GM12892 (cell line): ENCODE results near the gene FHAD1.
A peak's percentile ranks its signal among the peaks of the same experiment; 100 is the strongest.
"Not testable (repeated sequence)": the region's sequence is repeated elsewhere in the genome, so short reads cannot be mapped to it uniquely, and the experiment has no call there.

Source experiments
- DNase-seq: peaks from one replicate; pipeline ENCODE4 v3.0.0; 2011; ENCODE audit not compliant: insufficient read length
- FAIRE-seq: peaks from 2 replicates; lab custom pipeline; 2011; peaks lifted over from hg19 to GRCh38; lab: Jason Lieb, UNC
- POLR2A ChIP-seq: IDR thresholded peaks from 2 replicates; pipeline ENCODE4 v1.6.1; 2011; ENCODE audit warnings: low read depth, low read length, control low read depth
- POLR2AphosphoS5 ChIP-seq: IDR thresholded peaks from 2 replicates; pipeline ENCODE4 v1.6.1; 2011; ENCODE audit warnings: low read depth, low read length, control low read depth
- TAF1 ChIP-seq: IDR thresholded peaks from 2 replicates; pipeline ENCODE4 v1.6.1; 2011; ENCODE audit warnings: low read depth, mild to moderate bottlenecking, control low read depth, low read length, borderline replicate concordance

FHAD1 gene

GRCh38 chr1:15384301-15384901, 137.4 kb downstream of the FHAD1 start:
- FAIRE-seq = peak; percentile 86
- peak; percentile 54 for DNase-seq
- peak; percentile 44; the same call in 1 of the 2 replicates for TF ChIP-seq TAF1
- TF ChIP-seq POLR2A = no peak

DNA sequence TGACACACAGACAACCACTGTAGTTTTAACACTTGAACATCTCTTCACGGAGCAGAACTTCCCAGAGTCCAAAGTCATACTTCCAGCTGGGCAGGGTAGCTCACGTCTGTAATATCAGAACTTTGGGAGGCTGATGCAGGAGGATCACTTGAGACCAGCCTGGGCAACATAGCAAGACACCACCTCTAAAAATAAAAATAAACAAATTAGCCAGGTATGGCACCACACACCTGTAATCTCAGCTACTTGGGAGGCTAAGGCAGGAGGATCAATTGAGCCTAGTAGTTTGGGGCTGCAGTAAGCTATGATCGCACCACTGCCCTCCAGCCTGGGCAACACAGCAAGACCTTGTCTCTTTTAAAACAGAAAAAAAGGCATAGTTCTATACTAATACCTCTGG, 138.4 kb downstream of the FHAD1 start:
- FAIRE-seq (peak; percentile 57), DNase-seq (no peak)
- TF ChIP-seq POLR2AphosphoS5 (no peak), POLR2A (no peak), TAF1 (no peak)

DNA sequence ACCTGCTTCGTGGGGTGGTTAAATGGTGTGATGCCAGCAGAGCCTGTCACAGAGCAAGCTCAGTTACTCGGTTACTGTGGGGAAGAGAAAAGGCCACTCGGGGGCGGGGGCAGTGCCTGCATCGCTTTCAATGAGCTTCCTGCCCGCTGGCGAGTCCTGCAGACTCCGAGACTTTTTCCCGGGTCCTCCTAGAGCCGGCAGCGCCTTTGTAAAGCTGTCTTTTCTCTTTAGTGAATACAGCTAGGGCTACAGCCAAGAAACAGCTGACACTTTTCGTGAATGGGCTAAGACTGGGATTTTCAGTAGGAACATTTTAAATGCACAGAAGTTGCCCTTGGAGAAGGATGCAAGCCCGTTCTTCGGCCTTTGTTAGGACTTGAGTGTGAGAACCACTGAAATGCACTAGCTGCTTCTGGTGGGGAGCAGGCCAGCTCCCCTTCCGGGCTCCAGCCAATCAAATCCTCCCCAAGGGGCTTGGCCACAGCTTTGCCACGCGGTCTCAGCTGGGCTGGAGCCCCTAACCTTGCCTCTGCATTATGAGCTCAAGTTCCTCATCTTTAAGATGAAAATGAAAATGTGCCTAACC, 139.2 kb downstream of the FHAD1 start:
- peak; percentile 44 for FAIRE-seq
- TF ChIP-seq POLR2A (no peak), TAF1 (no peak), POLR2AphosphoS5 (no peak)
- DNase-seq = no peak

DNA sequence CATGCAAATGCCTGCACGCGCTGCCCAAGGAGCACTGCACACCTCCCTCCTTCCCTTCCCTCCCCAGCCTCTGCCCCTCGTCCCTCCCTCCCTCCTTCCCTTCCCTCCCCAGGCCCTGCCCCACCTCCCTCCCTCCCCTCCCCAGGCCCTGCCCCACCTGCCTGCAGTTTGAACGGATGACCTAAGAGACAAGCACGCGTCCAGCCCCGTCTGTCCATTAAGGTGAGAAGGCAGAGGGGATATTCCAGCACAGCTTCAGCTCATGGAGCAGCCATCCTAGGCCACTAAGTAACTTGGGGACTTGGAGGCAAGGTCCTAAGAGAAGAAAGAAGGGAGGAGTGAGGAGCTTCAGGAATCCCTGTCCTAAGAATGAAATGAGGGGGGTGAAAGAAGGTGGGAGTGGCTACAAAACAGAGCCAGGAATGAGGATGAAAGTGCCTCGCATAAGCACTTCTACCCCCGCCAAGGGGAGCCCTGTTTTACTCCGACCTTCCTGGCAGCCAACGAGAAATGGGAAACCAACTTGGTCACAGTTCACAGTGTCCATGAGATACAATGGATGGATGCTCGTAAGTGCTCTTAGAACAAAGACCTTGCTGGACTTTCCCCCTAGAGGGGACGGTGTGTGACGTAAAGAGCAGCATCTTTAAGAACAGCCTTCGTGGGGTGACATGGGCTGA, 141.3 kb downstream of the FHAD1 start:
- no peak for FAIRE-seq

GRCh38 chr1:15389828-15390227, 142.8 kb downstream of the FHAD1 start:
- not testable (repeated sequence) for FAIRE-seq, DNase-seq

More for the DNA sequence above, 141.3 kb downstream of the FHAD1 start:
- no peak for DNase-seq
- TF ChIP-seq POLR2AphosphoS5 = no peak
- TF ChIP-seq POLR2A = no peak
- no peak for TF ChIP-seq TAF1

- TF ChIP-seq POLR2A = no peak
- TF ChIP-seq POLR2AphosphoS5 = no peak
- TF ChIP-seq TAF1 = no peak
- no peak for DNase-seq
- no peak for FAIRE-seq
Measured at GRCh38 chr1:15390667-15391066, 143.6 kb downstream of the FHAD1 start.

DNA sequence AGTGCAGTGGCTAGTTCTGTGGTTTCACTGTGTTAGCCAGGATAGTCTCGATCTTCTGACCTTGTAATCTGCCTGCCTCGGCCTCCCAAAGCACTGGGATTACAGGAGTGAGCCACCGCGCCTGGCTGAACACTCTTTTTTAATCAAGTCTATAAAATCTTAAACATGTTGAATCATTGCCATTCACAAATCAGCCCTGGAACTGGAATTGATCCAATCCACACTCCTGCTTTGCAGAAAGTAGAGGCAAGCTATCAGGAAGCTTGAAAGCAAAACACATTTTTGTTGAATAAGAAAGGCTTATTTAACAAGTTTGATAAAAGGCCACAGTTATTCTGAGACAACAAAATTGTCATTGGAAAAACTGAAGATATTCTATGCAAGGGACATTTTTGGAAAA, 144.3 kb downstream of the FHAD1 start:
- FAIRE-seq (no peak), DNase-seq (no peak)
- TF ChIP-seq TAF1 = no peak
- TF ChIP-seq POLR2AphosphoS5 = no peak
- TF ChIP-seq POLR2A = no peak

- TF ChIP-seq TAF1 = no peak
- TF ChIP-seq POLR2AphosphoS5 = no peak
- no peak for TF ChIP-seq POLR2A
- no peak for DNase-seq
- FAIRE-seq = no peak
Measured at GRCh38 chr1:15393475-15394257, 146.6 kb downstream of the FHAD1 start.

DNA sequence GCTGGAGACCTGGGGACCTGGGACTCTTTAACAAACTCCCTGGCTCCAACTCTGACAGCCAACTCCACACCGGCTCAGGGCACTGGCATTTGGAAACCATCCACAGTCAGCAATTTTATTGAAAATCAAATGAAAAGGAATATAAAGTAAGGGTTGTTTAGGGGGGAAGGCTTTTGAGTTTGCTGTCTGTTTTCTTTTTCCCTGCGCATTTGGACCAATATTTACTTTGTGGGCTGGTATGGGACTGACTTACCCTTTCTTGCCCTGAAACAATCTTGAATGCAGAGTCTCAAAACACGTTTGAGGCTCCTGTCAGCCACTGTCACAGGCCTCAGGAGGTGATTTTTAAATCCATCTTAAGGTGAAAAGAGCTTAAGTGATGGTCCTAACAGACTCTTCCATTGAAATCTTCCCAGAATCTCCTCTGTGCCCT, 147.3 kb downstream of the FHAD1 start:
- no peak for FAIRE-seq
- no peak for TF ChIP-seq TAF1

GRCh38 chr1:15397236-15397635, 150.2 kb downstream of the FHAD1 start:
- TF ChIP-seq POLR2AphosphoS5 = no peak
- no peak for TF ChIP-seq TAF1
- no peak for TF ChIP-seq POLR2A
- DNase-seq (no peak), FAIRE-seq (no peak)

More for the DNA sequence above, 147.3 kb downstream of the FHAD1 start:
- DNase-seq = no peak

- FAIRE-seq = no peak
- TF ChIP-seq POLR2AphosphoS5 (no peak), TAF1 (no peak)
- no peak for DNase-seq
Measured at GRCh38 chr1:15399710-15400109, 152.7 kb downstream of the FHAD1 start.
